Left ventricle myocardium inferior (tissue), 1 donor: ENCODE measurements around the gene ARHGEF10L. TPM values are rescaled to one million over a fixed set of nuclear protein-coding genes. Genes with fewer than 3 reads are reported as not detected.

Source experiments
- DNase-seq: peaks from one replicate; pipeline ENCODE4 v3.0.0-alpha.2; 2020
- H3K27ac ChIP-seq: fragments of 200-600 bp; replicated peaks from 2 replicates; pipeline ENCODE4 v1.8.0; 2021
- H3K27me3 ChIP-seq: fragments of 200-600 bp; 2 replicates; pipeline ENCODE4 v1.8.0; 2021; ENCODE audit warnings: low read depth
- H3K36me3 ChIP-seq: fragments of 200-600 bp; 2 replicates; pipeline ENCODE4 v1.8.0; 2021
- H3K4me1 ChIP-seq: fragments of 200-600 bp; 2 replicates; pipeline ENCODE4 v1.8.0; 2021
- H3K4me3 ChIP-seq: fragments of 200-600 bp; 2 replicates; pipeline ENCODE4 v1.8.0; 2021; ENCODE audit warnings: mild to moderate bottlenecking, moderate library complexity
- H3K9me3 ChIP-seq: fragments of 200-600 bp; replicated peaks from 2 replicates; pipeline ENCODE4 v1.8.0; 2021
- intact Hi-C: fragments of 100-400 bp; cut with micrococcal nuclease; formaldehyde crosslinking; loops from one replicate; pipeline ENCODE4 v1.11.0; 2022
- total RNA-seq: library from RNA; stranded (reverse); fragmentation: NEBNext Ultra II Directional; extraction: Animal tissue kit (Norgen Biotek cat#: 25700); gene quantifications from one replicate; pipeline ENCODE4 v1.2.1, GENCODE V29; 2021
- TF ChIP-seq, protein P1 (sequence below): fragments of 200-600 bp; IDR thresholded peaks from 2 replicates; pipeline ENCODE4 v1.8.0; 2021; ENCODE audit warnings: antibody characterized with exemption, mild to moderate bottlenecking, borderline replicate concordance
- donor health status: DM: no; HTN: yes; CAD: no; lungs with severe emphysema.

Gene ARHGEF10L
- total RNA-seq, 1 donor from 2014 or later: 59.1 TPM

DNA sequence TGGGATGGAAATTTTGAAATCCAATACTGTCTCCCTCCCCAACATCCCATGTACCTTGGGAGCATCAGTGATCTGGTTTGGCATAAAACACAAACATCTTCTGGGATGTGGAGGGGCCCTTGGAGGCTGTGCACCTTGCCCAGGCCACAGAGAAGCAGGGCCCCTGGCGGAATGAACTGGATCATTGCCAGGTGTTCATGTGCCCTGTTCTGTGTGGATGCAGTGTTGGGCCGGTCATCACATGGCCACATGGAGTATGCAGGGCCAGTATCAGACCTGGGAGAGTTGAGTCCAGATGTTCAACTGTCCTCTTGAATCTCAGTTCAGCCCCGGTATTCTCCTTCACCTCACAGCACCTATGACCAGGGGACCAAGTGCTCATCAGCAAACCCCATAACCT lies 26.9 kb downstream of the ARHGEF10L start:
- Histone ChIP-seq H3K27ac (peak overlapping the region; percentile 96), H3K4me1 (peaks cover 100% of the 10 kb centered on the region), H3K27me3 (no peaks in the 10 kb centered on the region), H3K36me3 (no peaks in the 10 kb centered on the region), H3K4me3 (no peak overlapping the region), H3K9me3 (no peaks in the 10 kb centered on the region)
- DNase-seq: no peak
- intact Hi-C loops: no loop called here
- TF ChIP-seq, protein P1, sequence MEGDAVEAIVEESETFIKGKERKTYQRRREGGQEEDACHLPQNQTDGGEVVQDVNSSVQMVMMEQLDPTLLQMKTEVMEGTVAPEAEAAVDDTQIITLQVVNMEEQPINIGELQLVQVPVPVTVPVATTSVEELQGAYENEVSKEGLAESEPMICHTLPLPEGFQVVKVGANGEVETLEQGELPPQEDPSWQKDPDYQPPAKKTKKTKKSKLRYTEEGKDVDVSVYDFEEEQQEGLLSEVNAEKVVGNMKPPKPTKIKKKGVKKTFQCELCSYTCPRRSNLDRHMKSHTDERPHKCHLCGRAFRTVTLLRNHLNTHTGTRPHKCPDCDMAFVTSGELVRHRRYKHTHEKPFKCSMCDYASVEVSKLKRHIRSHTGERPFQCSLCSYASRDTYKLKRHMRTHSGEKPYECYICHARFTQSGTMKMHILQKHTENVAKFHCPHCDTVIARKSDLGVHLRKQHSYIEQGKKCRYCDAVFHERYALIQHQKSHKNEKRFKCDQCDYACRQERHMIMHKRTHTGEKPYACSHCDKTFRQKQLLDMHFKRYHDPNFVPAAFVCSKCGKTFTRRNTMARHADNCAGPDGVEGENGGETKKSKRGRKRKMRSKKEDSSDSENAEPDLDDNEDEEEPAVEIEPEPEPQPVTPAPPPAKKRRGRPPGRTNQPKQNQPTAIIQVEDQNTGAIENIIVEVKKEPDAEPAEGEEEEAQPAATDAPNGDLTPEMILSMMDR: no peak

DNA sequence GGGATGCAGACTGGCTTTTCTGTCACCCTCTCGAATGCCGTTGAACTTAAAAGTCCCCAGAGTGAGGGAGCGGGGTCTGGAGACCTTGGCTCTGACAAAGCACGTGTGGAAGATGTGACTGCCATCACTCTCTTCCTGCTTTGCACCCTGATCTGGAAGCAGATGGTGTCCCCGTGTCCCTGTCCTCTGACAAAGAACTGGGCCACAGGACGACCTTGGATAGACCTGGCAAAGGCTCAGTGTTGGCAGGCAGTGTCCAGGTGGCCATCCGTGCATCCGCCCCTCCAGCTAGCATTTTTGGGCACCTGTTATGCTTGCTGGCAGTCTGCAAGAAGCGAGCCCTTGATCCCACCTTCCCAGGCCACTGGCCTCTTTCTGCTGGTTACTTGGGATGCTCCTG lies 27.4 kb downstream of the ARHGEF10L start:
- H3K4me1 ChIP-seq: peaks cover 100% of the 10 kb centered on the region
- H3K9me3 ChIP-seq: no peaks in the 10 kb centered on the region
- no peaks in the 10 kb centered on the region for H3K36me3 ChIP-seq
- no peaks in the 10 kb centered on the region for H3K27me3 ChIP-seq
- TF ChIP-seq, protein P1: no peak
- no peak for DNase-seq
- H3K4me3 ChIP-seq: no peak overlapping the region
- H3K27ac ChIP-seq: peak overlapping the region; percentile 96
- intact Hi-C loops: no loop called here

DNA sequence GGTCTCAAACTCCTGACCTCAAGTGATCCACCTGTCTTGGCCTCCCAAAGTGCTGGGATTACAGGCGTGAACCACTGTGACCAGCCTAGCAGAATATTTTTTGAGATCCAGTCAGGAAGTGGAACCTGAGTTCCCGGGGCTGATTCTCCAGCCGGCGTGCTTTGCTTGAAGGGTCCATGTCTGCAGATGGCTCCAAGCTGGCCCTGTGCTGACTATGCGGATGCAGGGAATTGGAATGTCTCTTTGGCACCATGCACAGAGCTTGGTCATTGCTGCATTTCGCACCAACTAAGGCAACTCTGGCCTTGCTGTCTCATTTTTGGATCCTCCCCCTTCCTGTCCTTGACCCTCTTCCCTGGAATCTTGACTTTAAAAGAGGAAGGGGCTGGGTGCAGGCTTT lies 28.1 kb downstream of the ARHGEF10L start:
- intact Hi-C loops: no loop called here
- no peak overlapping the region for H3K4me3 ChIP-seq
- no peaks in the 10 kb centered on the region for H3K36me3 ChIP-seq
- H3K27ac ChIP-seq: peak overlapping the region; percentile 96
- no peak for DNase-seq
- TF ChIP-seq, protein P1: no peak
- peaks cover 100% of the 10 kb centered on the region for H3K4me1 ChIP-seq
- no peaks in the 10 kb centered on the region for H3K27me3 ChIP-seq
- no peaks in the 10 kb centered on the region for H3K9me3 ChIP-seq

DNA sequence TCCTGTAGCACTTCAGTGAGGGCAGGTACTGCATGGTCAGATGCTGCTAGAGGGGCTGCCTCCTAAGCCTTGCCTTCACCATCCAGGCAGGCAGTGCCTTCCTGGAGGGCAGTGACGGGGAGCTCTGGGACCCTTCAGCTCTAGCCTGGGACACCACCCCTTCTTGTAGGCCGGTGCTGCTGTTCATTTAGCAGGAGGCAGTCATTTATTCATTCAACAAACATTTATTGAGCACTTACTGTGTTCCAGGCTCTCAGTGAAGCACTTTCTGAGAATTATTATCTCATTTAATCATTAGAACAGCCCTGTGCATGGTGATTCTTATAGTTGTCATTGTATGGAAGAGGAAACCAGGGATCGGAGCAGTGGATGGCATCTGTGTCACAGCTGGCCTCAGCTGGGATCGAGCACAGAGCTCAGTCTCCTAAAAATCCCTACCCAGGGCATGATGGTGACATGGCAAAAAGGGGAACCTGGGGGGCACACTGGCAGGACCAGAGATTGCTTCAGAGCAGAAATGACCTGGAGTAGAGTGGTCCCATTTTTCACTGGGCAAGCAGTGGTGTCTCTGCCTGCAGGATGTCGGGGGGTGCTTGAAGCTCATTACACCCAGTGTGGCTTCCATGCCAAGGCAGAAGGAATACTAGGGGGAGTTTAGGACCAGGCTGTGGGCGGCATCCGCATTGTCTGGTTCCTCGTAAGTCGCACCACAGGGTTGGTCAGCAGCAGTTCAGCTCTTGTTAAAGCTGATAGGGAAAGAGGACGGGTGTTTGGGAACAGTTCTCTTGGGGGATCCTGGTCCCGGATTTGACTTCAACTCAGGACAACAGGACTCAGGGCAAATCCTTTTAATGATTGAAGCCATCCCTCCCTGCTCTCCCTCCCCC lies 28.8 kb downstream of the ARHGEF10L start:
- TF ChIP-seq, protein P1: no peak
- intact Hi-C loops: no loop called here
- no peak for DNase-seq
- Histone ChIP-seq H3K4me1 (peaks cover 100% of the 10 kb centered on the region), H3K27ac (peak overlapping the region; percentile 96), H3K36me3 (no peaks in the 10 kb centered on the region), H3K4me3 (peak overlapping the region; percentile 40), H3K9me3 (no peaks in the 10 kb centered on the region), H3K27me3 (no peaks in the 10 kb centered on the region)

DNA sequence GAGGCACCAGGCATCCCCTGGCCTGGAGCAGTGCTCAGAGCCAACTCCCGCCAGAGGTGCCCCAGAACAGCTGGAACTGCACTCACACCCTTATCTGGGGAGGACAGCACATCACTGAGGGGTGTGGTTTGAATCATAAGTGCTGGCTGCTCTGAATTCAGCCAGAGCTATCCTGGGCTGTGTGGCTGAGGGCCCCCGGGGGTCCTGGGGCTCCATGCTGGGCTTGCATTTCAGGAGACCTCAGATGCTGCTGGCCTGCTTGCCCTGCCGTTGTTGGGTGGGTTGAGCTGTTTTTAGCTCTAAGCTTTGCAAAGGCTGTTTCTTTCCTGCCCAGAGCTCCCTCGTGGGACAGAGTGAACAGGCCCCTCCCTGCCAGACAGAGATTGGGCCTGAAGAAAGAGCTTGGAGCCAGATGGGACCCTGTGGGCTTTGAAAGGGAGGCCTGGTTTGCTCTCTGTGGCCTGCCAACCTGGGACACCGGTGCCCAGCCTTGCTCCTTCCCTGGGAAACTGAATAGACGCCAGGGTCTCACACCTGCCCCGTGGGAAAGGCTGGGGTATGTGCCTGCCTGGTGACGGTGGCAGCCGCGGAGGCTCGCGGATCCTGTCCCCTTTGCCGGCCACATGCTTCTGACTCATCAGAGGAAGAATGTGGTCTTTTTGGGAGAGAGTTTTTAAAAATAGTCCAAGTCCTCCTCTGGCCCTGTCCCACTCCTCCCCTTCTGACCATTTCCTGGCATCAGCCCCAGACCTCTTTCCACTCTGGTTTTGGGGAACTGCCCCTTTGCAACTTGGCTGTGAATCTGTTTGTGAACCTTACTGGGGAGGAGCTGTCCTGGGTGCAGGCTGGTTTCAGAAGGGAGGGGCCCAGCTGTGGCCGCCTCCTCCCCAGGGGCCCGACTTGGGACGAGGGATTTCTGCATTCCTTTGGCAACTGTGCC lies 30.0 kb downstream of the ARHGEF10L start:
- peak; percentile 78 for DNase-seq
- peak overlapping the region; percentile 96 for H3K27ac ChIP-seq
- peak overlapping the region; percentile 40 for H3K4me3 ChIP-seq
- H3K4me1 ChIP-seq: peaks cover 100% of the 10 kb centered on the region
- no peaks in the 10 kb centered on the region for H3K36me3 ChIP-seq
- TF ChIP-seq, protein P1: no peak
- no peaks in the 10 kb centered on the region for H3K27me3 ChIP-seq
- no peaks in the 10 kb centered on the region for H3K9me3 ChIP-seq
- intact Hi-C loops: no loop called here
